Measurements from ENCODE around the gene EXOC4.

Gene EXOC4

DNA sequence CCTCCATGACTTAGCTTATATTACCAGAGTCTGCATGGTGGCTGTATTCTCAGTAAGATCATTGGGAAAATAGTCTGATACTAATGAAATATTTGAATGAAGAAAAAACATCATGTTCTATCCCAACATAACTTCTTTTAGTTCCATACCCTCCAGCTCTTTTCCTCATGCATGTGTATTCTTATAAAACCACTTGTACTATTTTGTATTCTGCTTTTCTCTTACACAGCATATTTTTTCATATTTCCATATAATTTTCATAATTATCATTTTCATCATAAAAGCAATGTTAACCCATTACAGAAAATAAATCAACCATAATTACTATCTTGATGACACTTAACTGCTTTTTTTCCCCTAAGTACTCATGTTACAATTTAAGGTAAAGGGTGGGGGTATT lies 503.0 kb downstream of the EXOC4 start:
- no peaks in the 10 kb centered on the region for H3F3A ChIP-seq (ENCODE audit: low read depth)
- no peak overlapping the region for H3K9ac ChIP-seq (ENCODE audit: low read depth, low read length, poor library complexity, severe bottlenecking)
- H3K36me3 ChIP-seq (ENCODE audit: insufficient read depth, low read length): no peaks in the 10 kb centered on the region
- no peak overlapping the region for H3K4me2 ChIP-seq (ENCODE audit: low read depth, low read length, poor library complexity, severe bottlenecking)
- H4K20me1 ChIP-seq (ENCODE audit: insufficient read depth, low read length, poor library complexity, severe bottlenecking): no peaks in the 10 kb centered on the region
- H3K79me2 ChIP-seq (ENCODE audit: insufficient read depth, low read length): no peaks in the 10 kb centered on the region
- no peaks in the 10 kb centered on the region for H3K4me1 ChIP-seq (ENCODE audit: insufficient read depth, low read length, poor library complexity, severe bottlenecking)
- no peaks in the 10 kb centered on the region for H3K27me3 ChIP-seq (ENCODE audit: insufficient read depth, low read length, poor library complexity, severe bottlenecking)
- H3K9me3 ChIP-seq (ENCODE audit: insufficient read depth, low read depth, low read length): no peaks in the 10 kb centered on the region
- TF ChIP-seq, protein P1, sequence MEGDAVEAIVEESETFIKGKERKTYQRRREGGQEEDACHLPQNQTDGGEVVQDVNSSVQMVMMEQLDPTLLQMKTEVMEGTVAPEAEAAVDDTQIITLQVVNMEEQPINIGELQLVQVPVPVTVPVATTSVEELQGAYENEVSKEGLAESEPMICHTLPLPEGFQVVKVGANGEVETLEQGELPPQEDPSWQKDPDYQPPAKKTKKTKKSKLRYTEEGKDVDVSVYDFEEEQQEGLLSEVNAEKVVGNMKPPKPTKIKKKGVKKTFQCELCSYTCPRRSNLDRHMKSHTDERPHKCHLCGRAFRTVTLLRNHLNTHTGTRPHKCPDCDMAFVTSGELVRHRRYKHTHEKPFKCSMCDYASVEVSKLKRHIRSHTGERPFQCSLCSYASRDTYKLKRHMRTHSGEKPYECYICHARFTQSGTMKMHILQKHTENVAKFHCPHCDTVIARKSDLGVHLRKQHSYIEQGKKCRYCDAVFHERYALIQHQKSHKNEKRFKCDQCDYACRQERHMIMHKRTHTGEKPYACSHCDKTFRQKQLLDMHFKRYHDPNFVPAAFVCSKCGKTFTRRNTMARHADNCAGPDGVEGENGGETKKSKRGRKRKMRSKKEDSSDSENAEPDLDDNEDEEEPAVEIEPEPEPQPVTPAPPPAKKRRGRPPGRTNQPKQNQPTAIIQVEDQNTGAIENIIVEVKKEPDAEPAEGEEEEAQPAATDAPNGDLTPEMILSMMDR (conservative IDR thresholded peaks at IDR 0.05; ENCODE audit: low read length): no peak
- TF ChIP-seq EZH2phosphoT487 (IDR thresholded peaks at IDR 0.05; ENCODE audit: borderline replicate concordance): no peak
- H2AFZ ChIP-seq (ENCODE audit: low read length): no peak overlapping the region
- no peaks in the 10 kb centered on the region for H3K9me2 ChIP-seq (replicated peaks; ENCODE audit: low read depth, low read length)
- H3K4me3 ChIP-seq (ENCODE audit: low read length, poor library complexity, severe bottlenecking): no peak overlapping the region

DNA sequence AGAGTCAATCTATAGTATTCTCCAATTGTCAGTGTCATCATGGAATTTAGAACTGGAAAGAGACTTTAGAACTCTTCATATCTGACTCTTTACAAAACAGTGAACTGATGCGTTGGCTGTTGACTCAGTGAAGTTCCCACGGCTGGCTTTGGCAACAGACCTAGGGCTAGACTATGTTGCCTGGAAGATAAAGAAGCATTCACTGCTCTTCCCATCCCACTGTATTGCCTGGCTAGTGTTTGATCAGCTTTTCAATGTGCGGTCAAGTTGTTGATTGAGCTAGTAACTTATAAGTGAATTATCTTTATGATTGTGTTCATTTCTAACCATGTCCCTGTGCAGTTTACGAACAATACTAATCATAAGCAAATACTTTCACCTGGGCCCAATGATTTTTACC lies 508.6 kb downstream of the EXOC4 start:
- Histone ChIP-seq H3K27me3 (ENCODE audit: insufficient read depth, low read length, poor library complexity, severe bottlenecking) (no peaks in the 10 kb centered on the region), H3K4me2 (ENCODE audit: low read depth, low read length, poor library complexity, severe bottlenecking) (no peak overlapping the region), H3K79me2 (ENCODE audit: insufficient read depth, low read length) (no peaks in the 10 kb centered on the region), H3K9me3 (ENCODE audit: insufficient read depth, low read depth, low read length) (no peaks in the 10 kb centered on the region), H3K36me3 (ENCODE audit: insufficient read depth, low read length) (no peaks in the 10 kb centered on the region), H3K9me2 (replicated peaks; ENCODE audit: low read depth, low read length) (no peaks in the 10 kb centered on the region), H4K20me1 (ENCODE audit: insufficient read depth, low read length, poor library complexity, severe bottlenecking) (no peaks in the 10 kb centered on the region), H3F3A (ENCODE audit: low read depth) (no peaks in the 10 kb centered on the region), H3K4me1 (ENCODE audit: insufficient read depth, low read length, poor library complexity, severe bottlenecking) (no peaks in the 10 kb centered on the region), H2AFZ (ENCODE audit: low read length) (no peak overlapping the region), H3K4me3 (ENCODE audit: low read length, poor library complexity, severe bottlenecking) (no peak overlapping the region), H3K9ac (ENCODE audit: low read depth, low read length, poor library complexity, severe bottlenecking) (no peak overlapping the region)
- no peak for TF ChIP-seq EZH2phosphoT487 (IDR thresholded peaks at IDR 0.05; ENCODE audit: borderline replicate concordance)
- TF ChIP-seq, protein P1 (conservative IDR thresholded peaks at IDR 0.05; ENCODE audit: low read length): no peak

DNA sequence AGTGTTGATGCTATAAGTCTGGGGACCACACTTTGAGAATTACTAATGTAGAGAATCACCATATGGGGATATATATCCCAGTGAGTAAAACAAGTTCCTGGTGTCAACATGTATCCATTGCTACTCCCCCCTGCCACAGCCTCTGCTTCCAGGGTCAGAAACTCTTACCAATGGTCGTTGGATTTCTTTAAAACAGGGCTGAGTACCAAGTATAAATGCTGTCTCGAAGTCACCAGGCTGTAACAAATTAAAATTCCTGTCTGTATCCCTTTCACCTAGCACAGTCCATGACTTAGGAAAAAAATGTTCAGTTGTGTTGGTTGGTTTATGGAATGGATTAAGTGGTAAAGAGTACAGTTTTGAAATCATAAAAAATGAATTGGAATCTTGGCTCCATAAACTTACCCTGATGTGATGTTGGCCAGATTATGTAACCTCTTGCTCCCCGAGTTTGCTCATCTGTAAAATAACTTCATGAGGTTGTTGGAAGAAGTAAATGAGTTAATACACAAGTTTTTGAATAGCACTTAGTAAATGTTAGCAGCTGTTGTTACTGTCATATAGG lies 510.3 kb downstream of the EXOC4 start:
- Histone ChIP-seq H3K27me3 (ENCODE audit: insufficient read depth, low read length, poor library complexity, severe bottlenecking) (no peaks in the 10 kb centered on the region), H3F3A (ENCODE audit: low read depth) (no peaks in the 10 kb centered on the region), H3K4me3 (ENCODE audit: low read length, poor library complexity, severe bottlenecking) (no peak overlapping the region), H3K36me3 (ENCODE audit: insufficient read depth, low read length) (no peaks in the 10 kb centered on the region), H3K4me1 (ENCODE audit: insufficient read depth, low read length, poor library complexity, severe bottlenecking) (no peaks in the 10 kb centered on the region), H3K79me2 (ENCODE audit: insufficient read depth, low read length) (no peaks in the 10 kb centered on the region), H3K9me2 (replicated peaks; ENCODE audit: low read depth, low read length) (no peaks in the 10 kb centered on the region), H3K9ac (ENCODE audit: low read depth, low read length, poor library complexity, severe bottlenecking) (no peak overlapping the region), H2AFZ (ENCODE audit: low read length) (no peak overlapping the region), H4K20me1 (ENCODE audit: insufficient read depth, low read length, poor library complexity, severe bottlenecking) (no peaks in the 10 kb centered on the region), H3K9me3 (ENCODE audit: insufficient read depth, low read depth, low read length) (no peaks in the 10 kb centered on the region), H3K4me2 (ENCODE audit: low read depth, low read length, poor library complexity, severe bottlenecking) (no peak overlapping the region)
- TF ChIP-seq, protein P1 (conservative IDR thresholded peaks at IDR 0.05; ENCODE audit: low read length): no peak
- no peak for TF ChIP-seq EZH2phosphoT487 (IDR thresholded peaks at IDR 0.05; ENCODE audit: borderline replicate concordance)
